ENCODE measurements around the gene RHBDF1. TPM values are rescaled to one million over a fixed set of nuclear protein-coding genes. Genes with fewer than 3 reads are reported as not detected.

RHBDF1 gene
- total RNA-seq, 4 donors from 2014 or later: 26.7 to 43.0 (median 30.2) TPM

- Histone ChIP-seq H3K9me3 (no peaks in the 10 kb centered on the region), H3K27ac (replicated peaks in 1 of 4) (no peak overlapping the region), H3K4me3 (no peak overlapping the region), H3K4me1 (peaks cover 52 to 60% (median 56%) of the 10 kb centered on the region in 4 donors), H3K27me3 (no peaks in the 10 kb centered on the region), H3K36me3 (peaks cover 33 to 46% (median 43%) of the 10 kb centered on the region in 4 donors)
- WGBS: 14% methylated on average over 17 of the region's 17 CpGs
- peak; percentile 96 for DNase-seq (ENCODE audit: extremely low spot score)
- intact Hi-C loops (cut with DNase I): loop anchor here (1.0 kb wide), 1 partner anchor 32 kb away; no protein-coding TSS in a partner anchor
- TF ChIP-seq POLR2A (IDR thresholded peaks at IDR 0.05; ENCODE audit: low read depth) (no peak), POLR2AphosphoS5 (IDR thresholded peaks at IDR 0.05) (peak in 1 of 2 donors; percentile 72)
- TF ChIP-seq, protein P1, sequence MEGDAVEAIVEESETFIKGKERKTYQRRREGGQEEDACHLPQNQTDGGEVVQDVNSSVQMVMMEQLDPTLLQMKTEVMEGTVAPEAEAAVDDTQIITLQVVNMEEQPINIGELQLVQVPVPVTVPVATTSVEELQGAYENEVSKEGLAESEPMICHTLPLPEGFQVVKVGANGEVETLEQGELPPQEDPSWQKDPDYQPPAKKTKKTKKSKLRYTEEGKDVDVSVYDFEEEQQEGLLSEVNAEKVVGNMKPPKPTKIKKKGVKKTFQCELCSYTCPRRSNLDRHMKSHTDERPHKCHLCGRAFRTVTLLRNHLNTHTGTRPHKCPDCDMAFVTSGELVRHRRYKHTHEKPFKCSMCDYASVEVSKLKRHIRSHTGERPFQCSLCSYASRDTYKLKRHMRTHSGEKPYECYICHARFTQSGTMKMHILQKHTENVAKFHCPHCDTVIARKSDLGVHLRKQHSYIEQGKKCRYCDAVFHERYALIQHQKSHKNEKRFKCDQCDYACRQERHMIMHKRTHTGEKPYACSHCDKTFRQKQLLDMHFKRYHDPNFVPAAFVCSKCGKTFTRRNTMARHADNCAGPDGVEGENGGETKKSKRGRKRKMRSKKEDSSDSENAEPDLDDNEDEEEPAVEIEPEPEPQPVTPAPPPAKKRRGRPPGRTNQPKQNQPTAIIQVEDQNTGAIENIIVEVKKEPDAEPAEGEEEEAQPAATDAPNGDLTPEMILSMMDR (IDR thresholded peaks at IDR 0.05): peak in 2 of 3 experiments; percentile 93 to 94
Observed at GRCh38 chr16:65745-66144, 6.7 kb downstream of the RHBDF1 start.

DNA sequence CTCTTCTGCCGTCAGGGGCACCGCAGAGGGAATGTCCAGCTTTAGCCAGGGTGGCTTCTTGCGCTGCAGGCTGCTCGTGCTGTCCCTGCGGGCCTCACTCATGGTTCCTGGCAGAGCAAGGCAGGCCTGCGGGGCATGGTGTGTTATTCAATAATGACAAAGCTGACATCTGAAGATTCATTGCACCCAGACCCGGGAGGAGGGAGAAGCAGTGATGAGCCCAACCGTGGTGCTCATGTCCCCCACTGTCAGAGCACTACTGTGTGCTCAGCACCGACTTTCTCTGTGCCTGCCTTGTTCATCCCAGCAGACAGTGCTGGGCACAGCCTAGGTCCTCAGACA, 7.5 kb downstream of the RHBDF1 start:
- intact Hi-C loops (cut with DNase I): loop anchor here (1.0 kb wide), 1 partner anchor 32 kb away; no protein-coding TSS in a partner anchor
- Histone ChIP-seq H3K36me3 (peaks cover 34 to 54% (median 51%) of the 10 kb centered on the region in 4 donors), H3K27me3 (no peaks in the 10 kb centered on the region), H3K4me3 (no peak overlapping the region), H3K27ac (replicated peaks in 1 of 4) (no peak overlapping the region), H3K9me3 (no peaks in the 10 kb centered on the region), H3K4me1 (peaks cover 43 to 52% (median 47%) of the 10 kb centered on the region in 4 donors)
- 48% methylated on average over 3 of the region's 9 CpGs for WGBS
- TF ChIP-seq EP300 (IDR thresholded peaks at IDR 0.05) (no peak), POLR2AphosphoS5 (IDR thresholded peaks at IDR 0.05) (no peak), POLR2A (IDR thresholded peaks at IDR 0.05; ENCODE audit: low read depth) (no peak)
- TF ChIP-seq, protein P1 (IDR thresholded peaks at IDR 0.05): no peak
- no peak for DNase-seq (ENCODE audit: extremely low spot score)

DNA sequence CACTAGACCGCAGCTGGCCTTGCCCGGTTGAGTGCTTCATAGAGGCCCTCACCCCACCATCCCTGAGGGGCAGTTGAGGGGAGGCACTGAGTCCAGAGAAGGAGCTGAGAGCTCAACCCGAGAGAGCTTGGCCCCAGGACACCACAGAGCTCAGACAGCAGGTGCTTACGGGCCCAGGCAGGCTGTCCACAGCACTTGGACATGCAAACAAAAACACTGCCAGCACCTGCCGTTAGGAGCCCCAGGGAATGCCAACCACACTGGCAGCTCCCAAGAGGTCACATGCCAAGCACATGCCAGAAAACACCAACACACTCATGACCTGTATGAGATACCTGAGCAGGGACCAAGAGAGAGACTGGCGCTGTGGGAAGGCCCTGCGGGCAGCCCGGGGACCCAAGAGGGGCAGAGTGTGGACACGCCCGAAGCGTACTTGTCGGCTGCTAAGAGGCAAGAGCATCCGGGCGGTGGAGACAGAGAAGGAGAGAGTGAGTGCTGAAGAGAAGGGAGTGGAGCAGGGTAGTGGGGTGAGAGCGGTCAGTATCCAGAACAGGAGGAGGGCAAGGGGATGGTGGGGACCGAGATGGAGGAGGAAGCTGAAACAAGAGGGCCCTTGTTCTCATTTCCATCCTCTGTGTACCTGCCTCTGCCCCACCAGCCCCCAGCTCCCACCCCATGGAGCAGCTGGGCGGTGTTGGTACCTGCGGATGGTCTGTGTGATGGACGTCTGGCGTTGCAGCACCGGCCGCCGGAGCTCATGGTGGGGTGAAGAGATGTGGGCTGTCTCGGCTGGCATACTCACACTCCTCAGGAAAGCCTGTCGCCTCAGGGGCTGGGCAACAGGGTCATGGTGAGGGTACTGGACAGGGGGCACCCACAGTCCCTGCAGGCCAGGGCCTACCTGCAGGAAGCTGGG, 8.2 kb downstream of the RHBDF1 start:
- intact Hi-C loops (cut with DNase I): no loop called here
- H3K4me1 ChIP-seq: peaks cover 37 to 45% (median 41%) of the 10 kb centered on the region in 4 donors
- no peaks in the 10 kb centered on the region for H3K9me3 ChIP-seq
- H3K36me3 ChIP-seq: peaks cover 40 to 61% (median 57%) of the 10 kb centered on the region in 4 donors
- no peak overlapping the region for H3K4me3 ChIP-seq
- no peaks in the 10 kb centered on the region for H3K27me3 ChIP-seq
- no peak overlapping the region for H3K27ac ChIP-seq (replicated peaks in 1 of 4)
- WGBS: 95% methylated on average over 20 of the region's 25 CpGs
- no peak for DNase-seq (ENCODE audit: extremely low spot score)
- TF ChIP-seq EP300 (IDR thresholded peaks at IDR 0.05) (no peak), POLR2A (IDR thresholded peaks at IDR 0.05; ENCODE audit: low read depth) (no peak), POLR2AphosphoS5 (IDR thresholded peaks at IDR 0.05) (no peak)
- TF ChIP-seq, protein P1 (IDR thresholded peaks at IDR 0.05): no peak

- H3K36me3 ChIP-seq: peaks cover 48 to 68% (median 65%) of the 10 kb centered on the region in 4 donors
- no peak overlapping the region for H3K4me3 ChIP-seq
- TF ChIP-seq EP300 (IDR thresholded peaks at IDR 0.05) (no peak), POLR2AphosphoS5 (IDR thresholded peaks at IDR 0.05) (no peak), POLR2A (IDR thresholded peaks at IDR 0.05; ENCODE audit: low read depth) (no peak)
- TF ChIP-seq, protein P1 (IDR thresholded peaks at IDR 0.05): no peak
- 89% methylated on average over 12 of the region's 16 CpGs for WGBS
- no peak overlapping the region for H3K27ac ChIP-seq (replicated peaks in 1 of 4)
- intact Hi-C loops (cut with DNase I): no loop called here
- no peaks in the 10 kb centered on the region for H3K9me3 ChIP-seq
- H3K4me1 ChIP-seq: peaks cover 29 to 37% (median 33%) of the 10 kb centered on the region in 4 donors
- H3K27me3 ChIP-seq: no peaks in the 10 kb centered on the region
- DNase-seq (ENCODE audit: extremely low spot score): no peak
Observed at GRCh38 chr16:63466-63865, 9.0 kb downstream of the RHBDF1 start.

Measured in esophagus muscularis mucosa (tissue), 4 donors.